BLaER1 treated with 17β-estradiol and CSF1 and Interleukin-3, amounts not matched to agents 10 nM and 100 nM (cell line): Measurements from ENCODE around the gene KRTAP5-5.
"Not testable (repeated sequence)": the region's sequence is repeated elsewhere in the genome, so short reads cannot be mapped to it uniquely, and the experiment has no call there.

Experiments
- H3K27ac ChIP-seq, 11 experiments: shearing (Covaris generic); formaldehyde crosslinking; 2 replicates each; pipeline ENCODE4 v1.8.1; 2022
- H3K27me3 ChIP-seq, 11 experiments: shearing (Covaris generic); formaldehyde crosslinking; 2 replicates each; pipeline ENCODE4 v1.8.1; 2022
- H3K36me3 ChIP-seq, 11 experiments: shearing (Covaris generic); formaldehyde crosslinking; 2 replicates each; pipeline ENCODE4 v1.8.1; 2022
- H3K4me1 ChIP-seq, 10 experiments: shearing (Covaris generic); formaldehyde crosslinking; 2 replicates each; pipeline ENCODE4 v1.8.1; 2022
- H3K4me2 ChIP-seq, 11 experiments: shearing (Covaris generic); formaldehyde crosslinking; 2 replicates each; pipeline ENCODE4 v1.8.1; 2022
- H3K4me3 ChIP-seq, 10 experiments: shearing (Covaris generic); formaldehyde crosslinking; 2 replicates each; pipeline ENCODE4 v1.8.1; 2022
- H3K9ac ChIP-seq, 11 experiments: shearing (Covaris generic); formaldehyde crosslinking; 2 replicates each; pipeline ENCODE4 v1.8.1; 2022
- H3K9me3 ChIP-seq, 11 experiments: shearing (Covaris generic); formaldehyde crosslinking; replicated peaks in 1 of 11; 2 replicates each; pipeline ENCODE4 v1.8.1; 2022
- H4K20me1 ChIP-seq, 11 experiments: shearing (Covaris generic); formaldehyde crosslinking; 2 replicates each; pipeline ENCODE4 v1.8.1; 2022
- Cebpa-rat ChIP-seq, 11 experiments: shearing (Covaris generic); IDR thresholded peaks; 2 replicates each; pipeline ENCODE4 v1.8.1; 2022

The KRTAP5-5 gene

DNA sequence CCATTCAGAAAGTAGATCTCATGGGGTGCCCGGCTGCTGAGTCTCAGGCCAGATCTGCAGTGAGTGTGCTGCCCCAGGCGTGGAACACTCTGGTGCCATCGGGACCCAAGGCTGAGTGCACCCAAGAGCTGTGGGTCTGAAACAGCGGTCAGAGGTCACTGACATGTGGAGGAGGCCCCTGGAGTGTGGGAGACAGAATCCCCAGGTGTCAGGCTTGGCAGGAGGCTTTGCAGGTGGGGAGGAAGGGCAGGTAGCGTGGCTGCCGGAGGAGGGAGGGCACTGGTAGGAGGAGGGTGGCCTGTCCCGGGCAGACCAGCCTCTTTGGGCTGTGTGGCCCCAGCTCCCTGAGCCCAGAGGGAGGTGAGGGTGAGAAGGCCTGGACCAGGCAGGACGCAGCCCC is 35.7 kb downstream of the KRTAP5-5 start:
- H3K36me3 ChIP-seq: no peaks in the 10 kb centered on the region
- H3K4me2 ChIP-seq: no peak overlapping the region
- TF ChIP-seq Cebpa-rat (IDR thresholded peaks at IDR 0.05): no peak
- no peak overlapping the region for H3K27ac ChIP-seq
- peaks cover 10 to 33% (median 24%) of the 10 kb centered on the region in 11 experiments for H3K27me3 ChIP-seq
- H3K4me1 ChIP-seq: peaks cover 0 to 24% (median 16%) of the 10 kb centered on the region in 10 experiments; a peak in 17 of 20 replicates
- no peaks in the 10 kb centered on the region for H3K9me3 ChIP-seq
- H3K9ac ChIP-seq: no peak overlapping the region
- H3K4me3 ChIP-seq: no peak overlapping the region
- H4K20me1 ChIP-seq: no peaks in the 10 kb centered on the region

DNA sequence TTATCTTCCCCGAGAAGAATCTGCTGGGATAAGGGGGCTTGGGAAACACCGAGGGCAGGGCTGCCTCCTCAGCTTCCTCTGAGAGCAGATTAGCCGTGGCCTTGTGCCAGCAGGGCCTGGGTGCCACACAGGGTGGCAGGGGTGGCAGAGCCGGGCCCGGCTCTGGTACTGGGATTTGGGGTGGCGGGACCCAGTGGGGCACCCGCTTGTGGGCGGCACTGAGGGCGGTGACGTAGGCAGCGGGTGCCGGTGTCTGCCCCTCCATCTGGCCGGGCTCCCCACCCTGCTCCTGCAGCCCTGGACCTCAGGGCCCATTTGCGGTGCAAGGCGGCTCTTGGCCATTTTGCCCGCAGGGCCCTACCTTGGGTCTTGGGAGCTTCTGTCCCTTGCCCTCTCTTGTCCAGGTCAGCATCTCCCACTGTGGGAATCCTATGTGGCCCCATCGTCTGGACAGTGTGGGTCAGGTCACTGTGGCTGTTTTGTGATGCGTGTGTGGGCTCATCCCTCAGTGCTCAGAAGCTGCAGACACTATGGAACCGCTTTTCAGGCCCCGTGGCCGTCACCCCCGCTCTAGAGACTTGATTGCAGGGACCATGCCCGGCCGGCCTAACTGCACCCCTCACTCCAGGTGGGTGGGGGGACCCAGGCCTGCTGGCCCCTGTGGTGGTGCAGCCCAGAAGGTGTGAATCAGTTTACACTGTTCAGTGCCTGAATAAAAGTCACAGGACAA is 37.7 kb downstream of the KRTAP5-5 start:
- no peak overlapping the region for H3K4me2 ChIP-seq
- H3K27ac ChIP-seq: no peak overlapping the region
- H3K9ac ChIP-seq: no peak overlapping the region
- no peaks in the 10 kb centered on the region for H3K36me3 ChIP-seq
- TF ChIP-seq Cebpa-rat (IDR thresholded peaks at IDR 0.05): no peak
- no peak overlapping the region for H3K4me3 ChIP-seq
- peaks cover 10 to 38% (median 24%) of the 10 kb centered on the region in 11 experiments for H3K27me3 ChIP-seq
- H3K9me3 ChIP-seq: no peaks in the 10 kb centered on the region
- peaks cover 0 to 5% (median 0%) of the 10 kb centered on the region in 10 experiments; a peak in 6 of 20 replicates for H3K4me1 ChIP-seq
- no peaks in the 10 kb centered on the region for H4K20me1 ChIP-seq

DNA sequence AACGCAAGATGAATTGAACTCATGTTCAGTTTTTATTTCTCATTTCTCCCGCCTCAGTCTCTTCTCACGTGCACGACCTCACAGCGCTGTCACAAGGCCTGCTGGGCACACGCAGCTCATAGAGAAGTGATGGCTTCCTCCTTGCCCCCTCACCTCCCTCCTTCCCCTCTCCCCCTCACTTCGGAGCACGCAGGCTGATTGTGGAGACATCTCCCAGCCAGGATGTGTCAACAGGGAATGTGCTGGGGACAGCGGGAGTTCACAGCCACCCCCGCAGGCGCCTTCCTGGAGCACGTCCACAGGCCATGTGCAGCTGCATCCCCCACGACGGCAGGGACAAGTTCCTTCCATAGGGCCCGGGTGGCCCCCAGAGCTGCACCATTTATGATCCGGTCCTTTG is 38.3 kb downstream of the KRTAP5-5 start:
- Histone ChIP-seq H3K27me3 (peaks cover 10 to 38% (median 24%) of the 10 kb centered on the region in 11 experiments), H3K9me3 (no peaks in the 10 kb centered on the region), H3K4me3 (no peak overlapping the region), H3K9ac (no peak overlapping the region), H3K36me3 (no peaks in the 10 kb centered on the region), H4K20me1 (no peaks in the 10 kb centered on the region), H3K4me1 (peaks cover 0 to 5% (median 0%) of the 10 kb centered on the region in 10 experiments; a peak in 2 of 20 replicates), H3K27ac (no peak overlapping the region), H3K4me2 (no peak overlapping the region)
- TF ChIP-seq Cebpa-rat (IDR thresholded peaks at IDR 0.05): no peak

DNA sequence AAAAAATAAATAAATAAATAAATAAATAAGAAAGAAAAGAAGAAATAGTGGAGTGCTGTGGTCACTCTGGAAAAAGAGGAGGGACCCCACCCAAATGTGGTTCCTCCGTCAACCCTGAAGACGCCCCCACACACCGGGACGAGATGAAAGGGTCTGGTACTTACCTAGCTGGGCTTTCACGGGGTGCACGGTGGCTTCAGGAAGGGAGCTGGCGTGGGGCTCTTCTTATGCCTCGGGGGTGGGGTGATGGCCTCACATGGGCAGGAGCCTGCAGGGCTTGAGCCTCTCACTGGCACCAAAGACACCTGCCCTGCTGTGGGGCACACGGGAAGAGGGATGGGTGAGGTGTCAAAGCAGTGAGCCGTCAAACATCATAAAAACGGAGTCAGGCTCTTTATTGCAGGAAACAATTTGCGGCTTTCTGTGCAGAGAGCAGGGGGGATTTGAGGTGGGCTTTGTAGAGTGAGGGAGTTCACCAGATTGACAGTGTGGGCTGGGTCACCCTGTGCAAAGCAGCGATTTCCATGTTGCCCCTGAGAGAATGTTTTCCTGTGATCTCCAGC is 39.4 kb downstream of the KRTAP5-5 start:
- Histone ChIP-seq H3K27me3 (peaks cover 10 to 42% (median 24%) of the 10 kb centered on the region in 11 experiments), H3K27ac (no peak overlapping the region), H3K4me1 (peaks cover 0 to 8% (median 0%) of the 10 kb centered on the region in 10 experiments; a peak in 2 of 20 replicates), H4K20me1 (no peaks in the 10 kb centered on the region), H3K9ac (no peak overlapping the region), H3K9me3 (no peaks in the 10 kb centered on the region), H3K4me3 (no peak overlapping the region), H3K36me3 (no peaks in the 10 kb centered on the region), H3K4me2 (no peak overlapping the region)
- TF ChIP-seq Cebpa-rat (IDR thresholded peaks at IDR 0.05): no peak

DNA sequence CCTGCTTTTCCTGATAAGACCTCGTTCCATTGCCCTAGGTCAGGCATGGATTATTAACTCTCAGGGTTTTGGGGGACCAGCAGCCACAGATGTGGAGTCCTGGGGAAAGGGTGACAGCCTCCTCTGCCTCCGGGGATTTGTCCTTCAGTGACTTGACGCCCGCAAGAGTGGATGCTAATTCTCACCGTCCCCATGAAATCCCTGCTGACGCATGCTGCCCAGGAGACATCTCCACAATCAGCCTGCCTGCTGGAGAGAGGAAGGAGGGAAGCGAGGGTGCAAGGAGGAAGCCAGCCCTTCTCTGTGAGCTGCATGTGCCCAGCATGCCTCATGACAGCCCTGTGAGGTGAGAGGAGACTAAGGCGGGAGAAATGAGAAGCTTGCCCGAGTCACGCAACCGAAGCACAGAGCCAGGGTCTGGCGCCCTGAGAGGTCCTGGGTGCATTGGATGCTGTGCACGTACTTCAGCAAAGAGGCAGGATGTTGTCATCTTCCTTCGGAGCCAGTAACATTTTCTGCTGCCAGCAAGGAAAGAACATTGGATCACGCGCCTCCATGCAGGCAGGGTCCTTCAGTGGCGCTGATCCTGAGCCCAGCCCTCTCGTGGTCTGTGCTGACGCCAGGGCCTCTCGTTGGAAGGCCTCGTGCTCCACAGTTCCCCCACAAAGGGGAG is 40.1 kb downstream of the KRTAP5-5 start:
- Histone ChIP-seq H3K4me1 (peaks cover 0 to 8% (median 0%) of the 10 kb centered on the region in 10 experiments; a peak in 2 of 20 replicates), H3K27me3 (peaks cover 10 to 42% (median 29%) of the 10 kb centered on the region in 11 experiments), H3K36me3 (no peaks in the 10 kb centered on the region), H3K4me2 (no peak overlapping the region), H3K9me3 (no peaks in the 10 kb centered on the region), H3K9ac (no peak overlapping the region), H3K4me3 (no peak overlapping the region), H3K27ac (no peak overlapping the region), H4K20me1 (no peaks in the 10 kb centered on the region)
- TF ChIP-seq Cebpa-rat (IDR thresholded peaks at IDR 0.05): no peak

DNA sequence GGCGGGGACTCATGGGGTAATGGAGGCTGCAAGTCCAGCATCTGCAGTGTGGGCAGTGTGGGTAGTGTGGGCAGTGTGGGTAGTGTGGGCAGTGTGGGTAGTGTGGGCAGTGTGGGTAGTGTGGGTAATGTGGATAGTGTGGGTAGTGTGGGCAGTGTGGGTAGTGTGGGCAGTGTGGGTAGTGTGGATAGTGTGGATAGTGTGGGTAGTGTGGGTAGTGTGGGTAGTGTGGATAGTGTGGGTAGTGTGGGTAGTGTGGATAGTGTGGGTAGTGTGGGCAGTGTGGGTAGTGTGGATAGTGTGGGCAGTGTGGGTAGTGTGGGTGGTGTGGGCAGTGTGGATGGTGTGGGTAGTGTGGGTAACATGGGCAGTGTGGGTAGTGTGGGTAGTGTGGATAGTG is 40.9 kb downstream of the KRTAP5-5 start:
- not testable (repeated sequence) for H3K4me3 ChIP-seq, H3K36me3 ChIP-seq, H3K4me1 ChIP-seq, H3K4me2 ChIP-seq, H3K27ac ChIP-seq, H4K20me1 ChIP-seq, H3K9me3 ChIP-seq, H3K9ac ChIP-seq
- H3K27me3 ChIP-seq: peaks cover 10 to 45% (median 29%) of the 10 kb centered on the region in 11 experiments

DNA sequence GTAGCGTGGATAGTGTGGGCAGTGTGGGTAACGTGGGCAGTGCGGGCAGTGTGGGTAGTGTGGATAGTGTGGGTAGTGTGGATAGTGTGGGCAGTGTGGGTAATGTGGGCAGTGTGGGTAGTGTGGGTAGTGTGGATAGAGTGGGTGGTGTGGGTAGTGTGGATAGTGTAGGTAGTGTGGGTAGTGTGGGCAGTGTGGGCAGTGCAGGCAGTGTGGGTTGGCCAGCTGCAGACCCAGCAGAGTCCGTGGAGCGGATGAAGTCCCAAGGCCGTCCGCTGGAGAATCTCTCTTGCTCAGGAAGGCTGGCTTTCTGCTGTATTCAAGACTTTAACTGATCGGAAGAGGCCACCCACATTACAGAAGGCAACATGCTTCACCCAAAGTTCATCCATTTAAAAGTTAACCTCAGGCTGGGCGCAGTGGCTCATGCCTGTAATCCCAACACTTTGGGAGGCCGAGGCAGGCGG is 41.4 kb downstream of the KRTAP5-5 start:
- H3K4me2 ChIP-seq: no peak overlapping the region
- no peak for TF ChIP-seq Cebpa-rat (IDR thresholded peaks at IDR 0.05)
- no peak overlapping the region for H3K27ac ChIP-seq
- H4K20me1 ChIP-seq: no peaks in the 10 kb centered on the region
- H3K4me1 ChIP-seq: peaks cover 0 to 8% (median 0%) of the 10 kb centered on the region in 10 experiments; a peak in 2 of 20 replicates
- no peaks in the 10 kb centered on the region for H3K36me3 ChIP-seq
- no peak overlapping the region for H3K4me3 ChIP-seq
- H3K9me3 ChIP-seq: no peaks in the 10 kb centered on the region
- H3K27me3 ChIP-seq: peaks cover 10 to 45% (median 29%) of the 10 kb centered on the region in 11 experiments
- no peak overlapping the region for H3K9ac ChIP-seq

DNA sequence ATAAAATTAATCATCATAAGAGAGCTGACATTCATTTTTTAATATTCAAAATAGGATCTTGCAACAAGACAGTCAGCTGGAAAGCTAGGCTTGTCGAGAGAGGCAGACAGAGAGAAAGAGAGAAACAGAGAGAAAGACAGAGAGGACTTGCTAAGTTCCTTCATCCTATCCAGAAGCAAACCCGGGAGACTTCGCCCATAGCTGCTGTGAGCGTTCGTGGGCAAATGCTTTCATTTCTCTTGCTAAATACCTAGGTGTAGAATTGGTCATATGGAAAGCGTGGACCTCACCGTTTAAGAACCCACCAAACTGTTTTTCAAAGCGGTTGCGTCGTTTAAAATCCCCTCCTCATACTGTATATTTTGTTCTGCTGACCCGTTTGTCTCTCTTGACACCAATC is 42.1 kb downstream of the KRTAP5-5 start:
- no peak overlapping the region for H3K4me3 ChIP-seq
- TF ChIP-seq Cebpa-rat (IDR thresholded peaks at IDR 0.05): no peak
- H4K20me1 ChIP-seq: no peaks in the 10 kb centered on the region
- H3K9ac ChIP-seq: no peak overlapping the region
- H3K27me3 ChIP-seq: peaks cover 10 to 45% (median 29%) of the 10 kb centered on the region in 11 experiments
- H3K36me3 ChIP-seq: no peaks in the 10 kb centered on the region
- peaks cover 0 to 8% (median 0%) of the 10 kb centered on the region in 10 experiments; a peak in 2 of 20 replicates for H3K4me1 ChIP-seq
- H3K9me3 ChIP-seq: no peaks in the 10 kb centered on the region
- H3K4me2 ChIP-seq: no peak overlapping the region
- H3K27ac ChIP-seq: no peak overlapping the region

DNA sequence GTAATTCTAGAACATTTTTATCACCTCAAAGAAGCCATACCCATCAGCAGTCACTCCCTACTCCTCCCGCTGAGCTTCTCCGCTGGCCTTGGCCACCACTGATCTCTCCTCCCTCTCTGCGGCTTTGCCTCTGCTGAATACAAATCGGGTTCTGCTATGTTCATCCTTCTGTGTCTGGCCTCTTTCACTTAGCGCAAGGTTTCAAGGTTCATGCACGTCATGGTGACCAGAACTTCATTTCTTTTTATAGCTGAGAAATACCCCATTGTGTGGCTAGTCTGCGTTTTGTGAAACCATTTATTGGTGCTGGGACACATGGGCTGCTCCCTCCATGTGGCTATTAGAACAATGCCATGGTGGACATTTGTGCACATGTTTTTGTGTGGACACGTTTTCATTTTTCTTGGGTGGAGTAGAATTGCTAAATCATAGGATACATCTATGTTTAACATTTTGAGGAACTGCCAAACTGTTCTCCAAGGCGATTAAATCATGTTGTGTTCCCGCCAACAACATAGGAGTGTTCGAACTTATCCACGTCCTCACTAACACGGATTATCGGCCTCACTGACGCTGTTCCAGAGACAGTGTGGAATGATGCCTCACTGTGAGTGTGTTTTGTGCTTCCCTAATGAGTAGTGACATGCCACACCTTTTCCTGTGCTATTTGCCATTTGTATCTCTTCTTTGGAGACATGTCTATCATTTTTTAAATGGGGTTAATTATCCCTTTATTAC is 43.2 kb downstream of the KRTAP5-5 start:
- Histone ChIP-seq H3K9me3 (no peaks in the 10 kb centered on the region), H3K27me3 (peaks cover 10 to 42% (median 27%) of the 10 kb centered on the region in 11 experiments), H3K4me3 (no peak overlapping the region), H4K20me1 (no peaks in the 10 kb centered on the region), H3K27ac (no peak overlapping the region), H3K36me3 (no peaks in the 10 kb centered on the region), H3K4me1 (peaks cover 0 to 8% (median 0%) of the 10 kb centered on the region in 10 experiments; a peak in 2 of 20 replicates), H3K9ac (no peak overlapping the region), H3K4me2 (no peak overlapping the region)
- no peak for TF ChIP-seq Cebpa-rat (IDR thresholded peaks at IDR 0.05)
